Smooth muscle cell (in vitro differentiated cells): ENCODE measurements around the gene CRELD1. TPM values are rescaled to one million over a fixed set of nuclear protein-coding genes. Genes with fewer than 3 reads are reported as not detected.
A peak's percentile ranks its signal among the peaks of the same experiment; 100 is the strongest.

Source experiments
- DNase-seq: peaks from one replicate; lab custom pipeline; 2025; ENCODE audit not compliant: unreplicated experiment; lab: John Stamatoyannopoulos, UW
- H2AFZ ChIP-seq: fragments of 200-600 bp; sonication (generic); 2 replicates; pipeline ENCODE4 v1.6.0; 2016; ENCODE audit warnings: antibody characterized with exemption, low read depth, mild to moderate bottlenecking
- H3F3A ChIP-seq: fragments of 200-600 bp; sonication (generic); 2 replicates; pipeline ENCODE4 v1.6.0; 2017; ENCODE audit warnings: antibody characterized with exemption, low read depth
- H3K27ac ChIP-seq: fragments of 200-600 bp; sonication (generic); 2 replicates; pipeline ENCODE4 v1.5.1; 2016; ENCODE audit warnings: low read depth, mild to moderate bottlenecking
- H3K27me3 ChIP-seq: fragments of 200-600 bp; sonication (generic); 2 replicates; pipeline ENCODE4 v1.6.1; 2016; ENCODE audit warnings: low read depth, mild to moderate bottlenecking
- H3K36me3 ChIP-seq: fragments of 200-600 bp; sonication (generic); 2 replicates; pipeline ENCODE4 v1.5.1; 2016; ENCODE audit warnings: low read depth
- H3K4me1 ChIP-seq: fragments of 200-600 bp; sonication (generic); 2 replicates; pipeline ENCODE4 v1.5.1; 2016; ENCODE audit warnings: low read depth
- H3K4me2 ChIP-seq: fragments of 200-600 bp; sonication (generic); 2 replicates; pipeline ENCODE4 v1.6.0; 2016; ENCODE audit warnings: mild to moderate bottlenecking
- H3K4me3 ChIP-seq: fragments of 200-600 bp; sonication (generic); 2 replicates; pipeline ENCODE4 v1.5.1; 2016; ENCODE audit warnings: mild to moderate bottlenecking
- H3K79me2 ChIP-seq: fragments of 200-600 bp; sonication (generic); 2 replicates; pipeline ENCODE4 v1.6.0; 2016; ENCODE audit warnings: low read depth, mild to moderate bottlenecking
- H3K9ac ChIP-seq: fragments of 200-600 bp; sonication (generic); 2 replicates; pipeline ENCODE4 v1.6.0; 2016; ENCODE audit warnings: low read depth
- H3K9me3 ChIP-seq: fragments of 200-600 bp; sonication (generic); replicated peaks from 2 replicates; pipeline ENCODE4 v1.5.1; 2016; ENCODE audit warnings: low read depth
- H4K20me1 ChIP-seq: fragments of 200-600 bp; sonication (generic); 2 replicates; pipeline ENCODE4 v1.6.0; 2016; ENCODE audit warnings: low read depth
- CTCF ChIP-seq: fragments of 200-600 bp; sonication (generic); IDR thresholded peaks from 2 replicates; pipeline ENCODE4 v1.5.1; 2017; ENCODE audit warnings: borderline replicate concordance, mild to moderate bottlenecking, antibody characterized with exemption; ENCODE audit not compliant: insufficient read depth, poor library complexity, severe bottlenecking
- whole genome bisulfite sequencing: methylation state at CpG from one replicate; pipeline ENCODE4 v1.1.7; 2016; ENCODE audit warnings: low lambda C conversion rate; 5-methylcytosine and 5-hydroxymethylcytosine counted together
- polyA plus RNA-seq: library from polyadenylated mRNA; unstranded; fragments of >200 nt; fragmentation: Nextera tagmentation; extraction: Ambion mirVana; gene quantifications from 2 replicates; pipeline ENCODE4 v1.2.1, GENCODE V29; 2016
- total RNA-seq: library from RNA; depleted of rRNA; stranded (reverse); fragments of >200 nt; gene quantifications from 2 replicates; pipeline ENCODE4 v1.2.3, GENCODE V29; 2014

The CRELD1 gene
- total and polyA plus RNA-seq, 2 experiments from 2014 or later: 25.8 to 68.6 TPM

GRCh38 chr3:9887480-9887879 is 46.2 kb upstream of the CRELD1 start:
- peaks cover 20% of the 10 kb centered on the region for H3F3A ChIP-seq
- no peak overlapping the region for H3K27ac ChIP-seq
- DNase-seq: no peak
- H4K20me1 ChIP-seq: no peaks in the 10 kb centered on the region
- TF ChIP-seq CTCF: no peak
- 95% methylated on average over 5 of the region's 5 CpGs for WGBS
- H2AFZ ChIP-seq: no peak overlapping the region
- no peaks in the 10 kb centered on the region for H3K36me3 ChIP-seq
- peaks cover 19% of the 10 kb centered on the region for H3K79me2 ChIP-seq
- peaks cover 15% of the 10 kb centered on the region for H3K4me1 ChIP-seq
- H3K4me3 ChIP-seq: no peak overlapping the region
- no peaks in the 10 kb centered on the region for H3K27me3 ChIP-seq
- no peak overlapping the region for H3K4me2 ChIP-seq
- no peak overlapping the region for H3K9ac ChIP-seq
- H3K9me3 ChIP-seq: no peaks in the 10 kb centered on the region

GRCh38 chr3:9888540-9888939 is 45.1 kb upstream of the CRELD1 start:
- WGBS: 94% methylated on average over 3 of the region's 3 CpGs
- Histone ChIP-seq H3F3A (peaks cover 19% of the 10 kb centered on the region), H3K79me2 (peaks cover 19% of the 10 kb centered on the region), H4K20me1 (no peaks in the 10 kb centered on the region), H3K4me3 (no peak overlapping the region), H3K4me1 (peaks cover 15% of the 10 kb centered on the region), H2AFZ (no peak overlapping the region), H3K27ac (no peak overlapping the region), H3K9me3 (no peaks in the 10 kb centered on the region), H3K4me2 (no peak overlapping the region), H3K36me3 (no peaks in the 10 kb centered on the region), H3K27me3 (no peaks in the 10 kb centered on the region), H3K9ac (no peak overlapping the region)
- TF ChIP-seq CTCF: no peak
- DNase-seq: no peak

GRCh38 chr3:9889405-9889804 is 44.2 kb upstream of the CRELD1 start:
- peaks cover 9% of the 10 kb centered on the region for H3K4me1 ChIP-seq
- no peak overlapping the region for H3K4me3 ChIP-seq
- H3K4me2 ChIP-seq: no peak overlapping the region
- H2AFZ ChIP-seq: no peak overlapping the region
- H3K79me2 ChIP-seq: peaks cover 19% of the 10 kb centered on the region
- H3F3A ChIP-seq: peaks cover 10% of the 10 kb centered on the region
- TF ChIP-seq CTCF: no peak
- no peaks in the 10 kb centered on the region for H3K27me3 ChIP-seq
- H3K27ac ChIP-seq: no peak overlapping the region
- no peak overlapping the region for H3K9ac ChIP-seq
- no peaks in the 10 kb centered on the region for H3K9me3 ChIP-seq
- DNase-seq: no peak
- no peaks in the 10 kb centered on the region for H4K20me1 ChIP-seq
- no peaks in the 10 kb centered on the region for H3K36me3 ChIP-seq
- WGBS: 82% methylated on average over 5 of the region's 5 CpGs

GRCh38 chr3:9890249-9891071 is 43.2 kb upstream of the CRELD1 start, which contains the start of gene JAGN1:
Gene JAGN1 (plus strand): TSS chr3:9890610. CDS start chr3:9890723, 113 bp downstream.
- WGBS: 3% methylated on average over 40 of the region's 62 CpGs
- no peaks in the 10 kb centered on the region for H3K27me3 ChIP-seq
- peaks cover 3% of the 10 kb centered on the region for H3F3A ChIP-seq
- H3K4me1 ChIP-seq: peaks cover 9% of the 10 kb centered on the region
- peak within 1 kb of the TSS; percentile 99 for H3K4me2 ChIP-seq
- TF ChIP-seq CTCF: no peak
- peak within 1 kb of the TSS; percentile 93 for H2AFZ ChIP-seq
- no peaks in the 10 kb centered on the region for H3K9me3 ChIP-seq
- no peaks in the 10 kb centered on the region for H4K20me1 ChIP-seq
- H3K9ac ChIP-seq: peak within 1 kb of the TSS; percentile 98
- H3K79me2 ChIP-seq: peaks cover 19% of the 10 kb centered on the region
- peak within 1 kb of the TSS; percentile 90 for H3K4me3 ChIP-seq
- DNase-seq: peak; percentile 85
- peak within 1 kb of the TSS; percentile 82 for H3K27ac ChIP-seq
- no peaks in the 10 kb centered on the region for H3K36me3 ChIP-seq
